Measurements from ENCODE around the gene TDP1.
"Not testable (repeated sequence)": the region's sequence is repeated elsewhere in the genome, so short reads cannot be mapped to it uniquely, and the experiment has no call there.

GRCh38 chr14:90026608-90027007 is 70.9 kb downstream of the TDP1 start:
- not testable (repeated sequence) for TF ChIP-seq CTCF (IDR thresholded peaks at IDR 0.05 in 4 of 5, conservative IDR thresholded peaks at IDR 0.05 in 1 of 5); POLR2A (IDR thresholded peaks at IDR 0.05)
